ENCODE measurements around the gene CTRB1. TPM values are rescaled to one million over a fixed set of nuclear protein-coding genes. Genes with fewer than 3 reads are reported as not detected.

CTRB1 gene
- total and polyA plus RNA-seq, 2 experiments from 2014 or later, result not detected

GRCh38 chr16:75236736-75237397 lies 18.1 kb downstream of the CTRB1 start:
- Histone ChIP-seq H3K4me3 (no peak overlapping the region), H3F3A (ENCODE audit: insufficient read depth) (peaks cover 23% of the 10 kb centered on the region; the same call in 1 of the 2 replicates), H3K36me3 (ENCODE audit: low read depth) (peaks cover 23% of the 10 kb centered on the region; the same call in 1 of the 2 replicates), H3K9ac (peak overlapping the region; percentile 91; the same call in 1 of the 2 replicates), H3K27ac (no peak overlapping the region), H3K4me2 (ENCODE audit: unreplicated experiment) (no peak overlapping the region), H4K20me1 (ENCODE audit: insufficient read depth) (no peaks in the 10 kb centered on the region), H3K9me3 (ENCODE audit: low read depth) (no peaks in the 10 kb centered on the region), H3K27me3 (replicated peaks; ENCODE audit: insufficient read depth) (no peaks in the 10 kb centered on the region), H3K4me1 (ENCODE audit: insufficient read depth) (peaks cover 27% of the 10 kb centered on the region), H3K9me2 (ENCODE audit: insufficient read depth) (no peaks in the 10 kb centered on the region), H2AFZ (no peak overlapping the region), H3K79me2 (ENCODE audit: insufficient read depth) (peaks cover 98% of the 10 kb centered on the region)
- in situ Hi-C loops (cut with MboI), result no loop called here
- TF ChIP-seq EZH2 (IDR thresholded peaks at IDR 0.05; ENCODE audit: insufficient read depth, poor library complexity, severe bottlenecking) (no peak), EZH2phosphoT487 (IDR thresholded peaks at IDR 0.05; ENCODE audit: insufficient read depth, low read depth) (no peak)
- DNase-seq, result no peak
- 94 to 95% methylated on average over 26 to 27 of the region's 28 CpGs for WGBS, 2 experiments (ENCODE audit: low coverage in 1 of 2, low lambda C conversion rate in 2 of 2, missing lambda C conversion rate in 2 of 2)

DNA sequence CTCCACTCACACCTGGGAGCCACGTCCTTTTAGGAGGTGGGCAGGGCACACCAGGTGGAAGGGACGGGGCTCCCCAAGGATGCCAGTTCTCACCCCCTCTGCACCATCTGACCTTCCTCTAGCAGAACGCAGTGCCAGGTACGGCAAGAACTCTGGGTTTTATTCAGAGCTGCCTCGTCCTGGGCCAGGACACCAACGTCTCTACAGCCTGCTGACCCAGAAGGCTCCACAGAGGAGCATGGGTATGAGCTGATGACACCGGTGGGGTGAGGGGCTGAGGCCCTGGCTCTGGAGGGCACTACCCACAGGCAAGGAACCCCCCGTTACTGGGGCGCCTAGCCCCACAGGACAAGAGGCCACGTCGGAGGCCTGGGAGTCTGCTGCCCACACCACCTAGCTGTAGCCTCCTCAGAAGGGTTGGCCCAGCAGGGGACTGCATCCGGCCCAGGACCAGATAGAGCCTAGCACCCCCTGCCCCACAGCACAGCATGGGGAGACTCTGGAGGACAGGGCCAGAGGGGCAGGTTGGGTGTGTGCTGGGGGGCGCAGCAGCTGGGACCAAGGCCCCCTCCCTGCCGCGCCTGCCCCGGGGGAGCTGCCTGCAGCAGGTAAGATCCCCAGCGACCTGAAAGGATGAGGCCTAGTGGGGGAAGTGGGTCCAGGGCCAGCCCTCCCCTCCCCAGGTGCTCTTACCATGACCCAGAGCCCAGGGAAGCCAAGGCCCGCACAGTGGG lies 18.8 kb downstream of the CTRB1 start:
- Histone ChIP-seq H3K4me3 (no peak overlapping the region), H4K20me1 (ENCODE audit: insufficient read depth) (no peaks in the 10 kb centered on the region), H2AFZ (no peak overlapping the region), H3F3A (ENCODE audit: insufficient read depth) (peaks cover 18% of the 10 kb centered on the region; the same call in 1 of the 2 replicates), H3K4me2 (ENCODE audit: unreplicated experiment) (no peak overlapping the region), H3K9me3 (ENCODE audit: low read depth) (no peaks in the 10 kb centered on the region), H3K9me2 (ENCODE audit: insufficient read depth) (no peaks in the 10 kb centered on the region), H3K27me3 (replicated peaks; ENCODE audit: insufficient read depth) (no peaks in the 10 kb centered on the region), H3K79me2 (ENCODE audit: insufficient read depth) (peaks cover 98% of the 10 kb centered on the region), H3K4me1 (ENCODE audit: insufficient read depth) (peaks cover 27% of the 10 kb centered on the region), H3K9ac (peak overlapping the region; percentile 91), H3K36me3 (ENCODE audit: low read depth) (peaks cover 17% of the 10 kb centered on the region; the same call in 1 of the 2 replicates), H3K27ac (peak overlapping the region; percentile 99)
- WGBS, 2 experiments (ENCODE audit: low coverage in 1 of 2, low lambda C conversion rate in 2 of 2, missing lambda C conversion rate in 2 of 2), result 82 to 84% methylated on average over 18 of the region's 18 CpGs
- in situ Hi-C loops (cut with MboI), result no loop called here
- TF ChIP-seq EZH2 (IDR thresholded peaks at IDR 0.05; ENCODE audit: insufficient read depth, poor library complexity, severe bottlenecking) (no peak), EZH2phosphoT487 (IDR thresholded peaks at IDR 0.05; ENCODE audit: insufficient read depth, low read depth) (no peak)
- DNase-seq, result no peak

DNA sequence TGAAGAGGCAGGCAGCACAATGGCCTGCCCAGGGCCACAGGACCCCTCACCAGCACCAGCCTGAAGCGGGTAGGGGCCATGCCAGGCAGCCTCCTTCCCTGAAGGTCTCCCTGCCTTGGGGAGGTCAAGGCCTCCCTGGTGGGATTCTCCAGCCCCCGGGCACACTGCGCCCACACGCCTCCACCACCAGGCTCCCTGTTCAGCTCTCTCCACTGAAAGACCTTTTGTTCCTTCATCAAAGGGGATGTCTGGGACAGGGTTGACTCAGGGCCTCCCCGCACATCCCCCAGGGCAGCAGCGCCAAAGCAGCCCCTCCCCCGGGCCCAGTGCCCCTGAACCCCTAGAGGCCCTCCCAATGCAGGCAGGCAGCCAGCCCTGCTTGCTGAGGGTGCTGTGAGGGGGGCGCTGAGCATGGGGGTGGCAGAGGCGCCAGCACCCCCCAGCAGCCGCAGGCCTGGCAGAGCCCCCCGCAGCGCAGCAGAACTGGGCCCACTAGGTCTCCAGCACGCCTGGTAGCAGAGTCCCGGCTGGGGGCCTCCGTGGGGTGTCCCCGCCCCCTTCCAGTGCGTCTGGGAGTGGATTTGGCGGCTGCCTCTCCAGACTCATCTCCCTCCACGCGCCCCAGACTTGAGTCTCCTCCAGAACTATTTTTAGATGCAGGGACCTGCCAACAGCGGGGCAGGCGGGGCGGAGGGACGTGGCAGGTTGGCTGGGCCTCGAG lies 19.5 kb downstream of the CTRB1 start:
- WGBS, 2 experiments (ENCODE audit: low coverage in 1 of 2, low lambda C conversion rate in 2 of 2, missing lambda C conversion rate in 2 of 2), result 7 to 18% methylated on average over 16 to 25 of the region's 25 CpGs
- H3K9ac ChIP-seq, result peak overlapping the region; percentile 91
- in situ Hi-C loops (cut with MboI), result no loop called here
- 0 out of 2 replicates have a peak overlapping the region, but pooled peaks have one; percentile 34 for H3K4me3 ChIP-seq
- no peaks in the 10 kb centered on the region for H4K20me1 ChIP-seq (ENCODE audit: insufficient read depth)
- H3K9me3 ChIP-seq (ENCODE audit: low read depth), result no peaks in the 10 kb centered on the region
- H3F3A ChIP-seq (ENCODE audit: insufficient read depth), result peaks cover 12% of the 10 kb centered on the region; the same call in 1 of the 2 replicates
- DNase-seq, result peak; percentile 98
- no peaks in the 10 kb centered on the region for H3K9me2 ChIP-seq (ENCODE audit: insufficient read depth)
- TF ChIP-seq EZH2phosphoT487 (IDR thresholded peaks at IDR 0.05; ENCODE audit: insufficient read depth, low read depth), result no peak
- no peak for TF ChIP-seq EZH2 (IDR thresholded peaks at IDR 0.05; ENCODE audit: insufficient read depth, poor library complexity, severe bottlenecking)
- peak overlapping the region; percentile 67 for H3K4me2 ChIP-seq (ENCODE audit: unreplicated experiment)
- peaks cover 28% of the 10 kb centered on the region for H3K4me1 ChIP-seq (ENCODE audit: insufficient read depth)
- peak overlapping the region; percentile 99 for H3K27ac ChIP-seq
- H2AFZ ChIP-seq, result no peak overlapping the region
- no peaks in the 10 kb centered on the region for H3K27me3 ChIP-seq (replicated peaks; ENCODE audit: insufficient read depth)
- H3K79me2 ChIP-seq (ENCODE audit: insufficient read depth), result peaks cover 98% of the 10 kb centered on the region
- H3K36me3 ChIP-seq (ENCODE audit: low read depth), result peaks cover 10% of the 10 kb centered on the region; the same call in 1 of the 2 replicates

Data from GM23248 (cell line).